Glutamatergic neuron (in vitro differentiated cells): ENCODE results near the gene SEMA4D. TPM values are rescaled to one million over a fixed set of nuclear protein-coding genes. Genes with fewer than 3 reads are reported as not detected.

Experiments used
- DNase-seq: peaks from one replicate; pipeline ENCODE4 v3.0.0; 2022
- H3K27ac Mint-ChIP-seq: one replicate; pipeline ENCODE4 v1.8.0; 2020; ENCODE audit warnings: mild to moderate bottlenecking, mixed read lengths, inconsistent platforms; ENCODE audit not compliant: unreplicated experiment
- H3K27me3 Mint-ChIP-seq: one replicate; pipeline ENCODE4 v1.8.0; 2020; ENCODE audit warnings: mild to moderate bottlenecking, moderate library complexity, mixed read lengths, inconsistent platforms; ENCODE audit not compliant: unreplicated experiment
- H3K36me3 Mint-ChIP-seq: one replicate; pipeline ENCODE4 v1.8.0; 2020; ENCODE audit warnings: mild to moderate bottlenecking, mixed read lengths, inconsistent platforms; ENCODE audit not compliant: unreplicated experiment
- H3K4me1 Mint-ChIP-seq: one replicate; pipeline ENCODE4 v1.8.0; 2020; ENCODE audit warnings: mild to moderate bottlenecking, low read depth, mixed read lengths, inconsistent platforms; ENCODE audit not compliant: unreplicated experiment
- H3K4me3 Mint-ChIP-seq: one replicate; pipeline ENCODE4 v1.8.0; 2020; ENCODE audit warnings: mild to moderate bottlenecking, mixed read lengths, inconsistent platforms; ENCODE audit not compliant: unreplicated experiment
- H3K9me3 Mint-ChIP-seq: one replicate; pipeline ENCODE4 v1.8.0; 2020; ENCODE audit warnings: mild to moderate bottlenecking, moderate library complexity, mixed read lengths, inconsistent platforms; ENCODE audit not compliant: unreplicated experiment
- CTCF ChIP-seq: fragments of 200-600 bp; sonication (generic); IDR thresholded peaks from one replicate; pipeline ENCODE4 v1.5.0; 2021; ENCODE audit not compliant: partially characterized antibody, unreplicated experiment
- total RNA-seq: library from RNA; stranded (reverse); fragmentation: NEBNext Ultra II Directional; extraction: Animal tissue kit (Norgen Biotek cat#: 25700); gene quantifications from one replicate; pipeline ENCODE4 v1.2.1, GENCODE V29; 2021; ENCODE audit not compliant: unreplicated experiment

SEMA4D gene
- total RNA-seq, 1 donor from 2014 or later, result 192 TPM

GRCh38 chr9:89342948-89343347, 155.0 kb downstream of the SEMA4D start:
- no peak overlapping the region for H3K27ac Mint-ChIP-seq
- H3K27me3 Mint-ChIP-seq, result no peaks in the 10 kb centered on the region
- peaks cover 20% of the 10 kb centered on the region for H3K36me3 Mint-ChIP-seq
- peaks cover 1% of the 10 kb centered on the region for H3K9me3 Mint-ChIP-seq
- no peak overlapping the region for H3K4me3 Mint-ChIP-seq
- TF ChIP-seq CTCF, result no peak
- no peak for DNase-seq
- no peaks in the 10 kb centered on the region for H3K4me1 Mint-ChIP-seq

- Mint-ChIP-seq H3K36me3 (peaks cover 20% of the 10 kb centered on the region), H3K27ac (no peak overlapping the region), H3K9me3 (peaks cover 1% of the 10 kb centered on the region), H3K4me1 (no peaks in the 10 kb centered on the region), H3K27me3 (no peaks in the 10 kb centered on the region), H3K4me3 (no peak overlapping the region)
- DNase-seq, result no peak
- no peak for TF ChIP-seq CTCF
Measured at GRCh38 chr9:89342213-89342612, 155.7 kb downstream of the SEMA4D start.

GRCh38 chr9:89340332-89340731, 157.6 kb downstream of the SEMA4D start:
- no peak for TF ChIP-seq CTCF
- no peak for DNase-seq
- peaks cover 20% of the 10 kb centered on the region for H3K36me3 Mint-ChIP-seq
- no peaks in the 10 kb centered on the region for H3K4me1 Mint-ChIP-seq
- H3K27ac Mint-ChIP-seq, result no peak overlapping the region
- H3K27me3 Mint-ChIP-seq, result no peaks in the 10 kb centered on the region
- H3K9me3 Mint-ChIP-seq, result peaks cover 1% of the 10 kb centered on the region
- no peak overlapping the region for H3K4me3 Mint-ChIP-seq

GRCh38 chr9:89339807-89340206, 158.1 kb downstream of the SEMA4D start:
- no peak overlapping the region for H3K27ac Mint-ChIP-seq
- H3K36me3 Mint-ChIP-seq, result peaks cover 20% of the 10 kb centered on the region
- no peaks in the 10 kb centered on the region for H3K4me1 Mint-ChIP-seq
- DNase-seq, result no peak
- peaks cover 1% of the 10 kb centered on the region for H3K9me3 Mint-ChIP-seq
- H3K4me3 Mint-ChIP-seq, result no peak overlapping the region
- H3K27me3 Mint-ChIP-seq, result no peaks in the 10 kb centered on the region
- TF ChIP-seq CTCF, result no peak

- no peak overlapping the region for H3K27ac Mint-ChIP-seq
- H3K27me3 Mint-ChIP-seq, result no peaks in the 10 kb centered on the region
- H3K9me3 Mint-ChIP-seq, result no peaks in the 10 kb centered on the region
- H3K36me3 Mint-ChIP-seq, result peaks cover 4% of the 10 kb centered on the region
- no peak overlapping the region for H3K4me3 Mint-ChIP-seq
- no peaks in the 10 kb centered on the region for H3K4me1 Mint-ChIP-seq
- DNase-seq, result no peak
- TF ChIP-seq CTCF, result no peak
Measured at GRCh38 chr9:89330513-89330912, 167.4 kb downstream of the SEMA4D start.
